Superior temporal gyrus (tissue), 1 donor: ENCODE results near the gene PIM3.
A peak's percentile ranks its signal among the peaks of the same experiment; 100 is the strongest.
"Not testable (repeated sequence)": the region's sequence is repeated elsewhere in the genome, so short reads cannot be mapped to it uniquely, and the experiment has no call there.

Experiments
- DNase-seq: peaks from one replicate; pipeline ENCODE4 v3.0.0-alpha.2; 2016; ENCODE audit errors: extremely low spot score

Gene PIM3

GRCh38 chr22:49966774-49967705 lies 6.5 kb downstream of the PIM3 start:
- DNase-seq: no peak

GRCh38 chr22:49967706-49968208 lies 7.2 kb downstream of the PIM3 start:
- DNase-seq: peak; percentile 63

- peak; percentile 18 for DNase-seq
These were observed 7.8 kb downstream of the PIM3 start for GRCh38 chr22:49968313-49968830.

- DNase-seq: no peak
These were observed 8.5 kb downstream of the PIM3 start for GRCh38 chr22:49968831-49969661.

GRCh38 chr22:49969751-49970527 lies 9.4 kb downstream of the PIM3 start:
- DNase-seq: no peak

- peak; percentile 91 for DNase-seq
These were observed 10.1 kb downstream of the PIM3 start for GRCh38 chr22:49970528-49971231.

GRCh38 chr22:49971232-49972162 lies 10.9 kb downstream of the PIM3 start:
- peak; percentile 16 for DNase-seq

- DNase-seq: no peak
These were observed 11.8 kb downstream of the PIM3 start for GRCh38 chr22:49972163-49973017.

GRCh38 chr22:49973018-49973961 lies 12.7 kb downstream of the PIM3 start:
- DNase-seq: no peak

GRCh38 chr22:49975543-49976389 lies 15.2 kb downstream of the PIM3 start:
- DNase-seq: no peak

- DNase-seq: peak; percentile 49
These were observed 16.0 kb downstream of the PIM3 start for GRCh38 chr22:49976439-49977175.

- no peak for DNase-seq
These were observed 17.0 kb downstream of the PIM3 start for GRCh38 chr22:49977578-49977977.

- no peak for DNase-seq
These were observed 19.2 kb downstream of the PIM3 start for GRCh38 chr22:49979587-49980264.

- DNase-seq: not testable (repeated sequence)
These were observed 21.2 kb downstream of the PIM3 start for GRCh38 chr22:49981799-49982198.
